GM19467 (cell line): ENCODE measurements around the gene GPAT3.
"Not testable (repeated sequence)": the region's sequence is repeated elsewhere in the genome, so short reads cannot be mapped to it uniquely, and the experiment has no call there.

Experiments used
- ATAC-seq: cut with Tn5 transposase; IDR thresholded peaks from one replicate; pipeline ENCODE4 v1.9.1; 2021; ENCODE audit warnings: mild to moderate bottlenecking, moderate library complexity; ENCODE audit not compliant: unreplicated experiment

Gene GPAT3

DNA sequence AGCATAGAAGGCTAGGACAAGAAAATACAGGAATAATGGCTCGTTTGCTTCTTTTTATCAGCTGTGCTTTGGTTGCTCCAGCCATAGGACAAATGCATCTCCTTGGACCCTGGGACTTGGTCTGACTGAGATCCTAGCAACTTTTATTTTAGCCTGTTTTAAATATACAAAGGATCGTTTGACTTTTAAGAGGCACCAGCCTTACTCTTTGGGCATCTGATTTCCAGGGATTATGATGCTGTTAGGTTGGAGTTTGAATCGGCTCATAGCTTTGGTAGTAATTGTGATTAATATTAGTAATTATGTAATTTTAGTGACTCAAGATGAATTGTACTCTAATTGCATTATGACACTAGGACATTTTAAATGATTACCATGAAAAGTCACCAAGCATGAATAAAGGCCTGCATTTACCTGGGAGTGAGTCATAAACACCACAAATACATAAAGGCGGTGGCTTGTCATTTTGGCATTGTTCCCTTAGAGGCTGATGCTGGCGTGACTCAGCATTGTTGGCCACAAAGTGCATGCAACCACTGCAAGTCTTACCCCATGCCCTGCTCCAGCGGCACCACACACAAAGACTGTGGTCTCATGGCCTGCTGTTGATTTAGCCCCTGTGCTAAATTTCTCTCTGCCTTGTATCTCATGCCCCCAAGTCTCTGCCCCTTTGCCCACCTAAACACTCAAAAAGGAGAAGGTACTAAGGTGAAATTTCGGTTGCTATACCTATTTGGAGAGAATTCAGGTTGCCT is 12.4 kb downstream of the GPAT3 start:
- ATAC-seq: peak; percentile 70

DNA sequence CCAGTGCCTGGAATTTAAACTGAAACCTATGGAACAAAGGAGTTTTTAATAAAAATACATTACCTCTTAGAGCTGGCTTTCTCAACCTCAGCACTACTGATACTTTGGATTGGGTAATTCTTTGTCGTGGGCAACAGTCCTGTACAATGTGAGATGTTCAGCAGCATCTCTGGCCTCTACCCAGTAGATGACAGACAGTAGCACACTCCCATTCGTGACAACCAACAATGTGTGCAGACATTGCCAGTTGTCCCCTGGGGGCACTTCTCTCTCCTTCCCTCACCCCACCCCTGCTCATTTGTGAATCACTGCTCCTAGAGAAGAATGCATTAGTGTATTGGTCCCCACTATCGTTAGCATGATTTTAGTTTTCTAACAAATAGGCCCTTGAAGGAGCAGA is 16.2 kb downstream of the GPAT3 start:
- ATAC-seq: no peak

DNA sequence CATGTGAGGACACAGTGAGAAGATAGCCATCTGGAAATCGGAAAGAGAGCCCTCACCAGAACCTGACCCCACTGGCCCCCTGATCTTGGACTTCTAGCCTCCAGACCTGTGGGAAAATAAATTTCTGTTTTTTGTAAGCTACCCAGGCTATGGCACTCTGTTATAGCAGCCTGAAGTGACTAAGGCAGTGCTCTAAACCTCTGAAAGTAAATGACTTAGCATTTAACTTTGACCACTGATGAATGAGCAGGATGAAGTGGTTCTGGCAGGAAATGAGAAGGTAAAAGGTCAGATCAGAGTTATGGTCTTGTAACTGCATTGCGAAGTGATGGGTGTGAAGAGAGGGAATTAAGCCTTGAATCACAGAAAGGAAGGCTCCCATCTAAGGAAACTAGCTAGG is 17.0 kb downstream of the GPAT3 start:
- ATAC-seq: peak; percentile 56

DNA sequence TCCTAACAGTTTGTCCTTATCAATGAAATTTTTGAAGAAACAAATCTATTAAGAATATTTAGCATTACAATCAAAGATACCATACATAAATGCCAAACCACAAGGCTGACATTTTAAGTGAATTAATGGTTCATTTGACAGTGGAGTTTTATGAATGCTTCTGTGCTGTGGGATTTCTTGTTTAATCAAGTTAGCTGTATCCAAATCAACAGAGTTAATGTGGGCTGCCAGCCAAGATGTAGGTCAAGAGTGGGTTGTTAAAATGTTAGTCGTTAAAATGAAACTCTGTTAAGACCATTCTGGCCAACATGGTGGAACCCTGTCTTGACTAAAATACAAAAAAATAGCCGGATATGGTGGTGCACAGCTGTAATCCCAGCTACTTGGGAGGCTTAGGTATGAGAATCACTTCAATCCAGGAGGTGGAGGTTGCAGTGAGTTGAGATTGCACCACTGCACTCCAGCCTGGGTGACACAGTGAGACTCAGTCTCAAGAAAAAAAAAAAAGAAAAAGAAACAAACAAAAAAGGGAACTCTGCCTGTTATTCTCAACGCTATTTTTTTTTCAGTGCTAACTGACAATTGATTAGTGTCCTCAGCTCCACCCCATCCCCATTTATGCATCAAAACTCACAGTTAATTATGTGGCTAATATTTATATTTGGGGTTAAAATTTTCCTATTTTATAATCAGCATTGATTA is 20.2 kb downstream of the GPAT3 start:
- no peak for ATAC-seq

DNA sequence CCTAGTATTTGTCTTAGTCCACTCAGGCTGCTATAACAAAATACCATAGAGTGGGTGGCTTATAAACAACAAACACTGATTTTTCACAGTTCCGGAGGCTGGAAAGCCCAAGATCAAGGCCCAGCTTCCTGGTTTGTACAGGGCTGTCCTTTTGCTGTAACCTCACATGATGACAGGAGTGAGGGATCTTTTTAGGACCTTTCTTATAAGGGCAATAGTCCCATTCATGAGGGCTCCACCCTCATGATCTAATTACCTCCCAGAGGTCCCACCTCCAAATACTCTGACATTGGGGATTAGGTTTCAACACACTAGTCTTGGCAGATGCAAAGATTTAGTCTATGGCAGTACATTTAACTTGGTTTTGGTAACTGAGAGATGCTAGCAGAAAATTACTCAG is 20.9 kb downstream of the GPAT3 start:
- ATAC-seq: no peak

DNA sequence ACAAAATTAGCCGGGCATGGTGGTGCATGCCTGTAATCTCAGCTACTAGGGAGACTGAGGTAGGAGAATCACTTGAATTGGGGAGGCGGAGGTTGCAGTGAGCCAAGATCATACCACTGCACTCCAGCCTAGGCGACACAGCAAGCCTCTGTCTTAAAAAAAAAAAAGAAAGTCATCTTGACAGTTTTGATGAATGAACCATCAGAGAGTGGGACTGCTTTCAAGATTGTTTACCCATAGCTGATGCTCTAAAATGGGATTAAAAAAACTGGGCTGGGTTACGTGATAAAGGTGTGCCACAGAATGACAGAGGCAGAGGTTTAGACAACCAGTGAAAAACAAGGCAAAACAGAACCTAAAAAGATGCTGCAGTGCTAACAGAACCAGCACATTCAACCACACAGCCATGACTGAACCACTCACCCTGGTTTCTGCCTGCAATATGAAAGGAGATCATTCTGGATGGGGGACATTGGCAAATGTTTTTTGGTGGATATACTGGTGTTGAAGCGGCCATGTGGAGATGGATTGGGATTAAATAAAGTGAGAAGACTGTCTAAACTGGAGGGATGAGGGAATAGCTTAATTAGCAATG is 22.2 kb downstream of the GPAT3 start:
- no peak for ATAC-seq

DNA sequence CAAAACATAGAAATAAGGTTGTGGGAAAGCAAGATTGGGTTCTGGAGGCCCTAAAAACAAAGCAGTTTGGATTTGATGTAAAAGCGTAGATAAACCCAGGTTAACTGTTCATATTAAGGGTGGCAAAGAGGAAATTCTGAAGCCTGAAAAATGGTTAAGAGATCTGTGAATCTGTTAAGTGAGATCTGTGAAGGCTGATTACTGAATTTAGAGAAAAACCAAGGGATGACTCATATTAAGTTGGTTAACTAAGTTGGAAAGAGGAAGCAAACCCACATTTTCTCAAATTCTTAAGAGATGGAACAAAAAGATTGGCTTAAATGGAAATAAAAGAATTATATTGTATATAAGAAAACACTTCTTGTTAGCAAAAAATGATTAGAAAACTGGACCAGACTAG is 22.8 kb downstream of the GPAT3 start:
- ATAC-seq: no peak

DNA sequence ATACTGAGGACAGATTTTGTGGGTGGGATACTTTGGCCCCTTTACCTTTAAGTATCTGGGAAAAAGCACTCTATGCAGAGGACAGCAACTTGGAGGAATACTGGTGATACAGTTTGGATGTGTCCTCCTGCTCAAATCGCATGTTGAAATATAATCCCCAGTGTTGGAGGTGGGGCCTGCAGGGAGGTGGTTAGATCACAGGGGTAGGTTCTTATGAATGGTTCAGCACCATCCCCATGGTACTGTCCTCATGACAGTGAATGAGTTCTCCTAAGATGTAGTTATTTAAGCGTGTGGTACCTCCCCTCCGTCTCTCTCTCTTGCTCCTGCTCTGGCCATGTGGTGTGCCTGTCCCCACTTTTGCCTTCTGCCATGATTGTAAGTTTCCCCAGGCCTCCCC is 24.6 kb downstream of the GPAT3 start:
- ATAC-seq: no peak

DNA sequence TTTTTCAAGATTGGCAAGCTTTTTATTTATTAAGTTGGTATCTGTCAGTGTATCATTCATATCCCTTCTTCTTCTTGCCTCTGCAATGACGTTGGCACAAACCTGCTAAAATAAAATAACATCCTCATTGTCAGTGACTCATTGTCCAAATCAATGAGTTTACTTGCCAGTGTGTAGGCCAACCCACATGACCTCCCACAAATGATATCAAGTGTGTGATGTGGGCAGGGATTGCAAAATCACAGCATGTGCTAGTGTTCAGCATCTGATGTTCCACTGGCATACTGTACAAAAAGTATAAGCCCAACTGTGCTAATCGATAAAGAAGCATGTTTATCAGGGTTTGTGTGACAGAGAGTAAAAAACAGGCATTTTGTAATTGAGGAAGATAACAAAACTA is 25.5 kb downstream of the GPAT3 start:
- no peak for ATAC-seq

DNA sequence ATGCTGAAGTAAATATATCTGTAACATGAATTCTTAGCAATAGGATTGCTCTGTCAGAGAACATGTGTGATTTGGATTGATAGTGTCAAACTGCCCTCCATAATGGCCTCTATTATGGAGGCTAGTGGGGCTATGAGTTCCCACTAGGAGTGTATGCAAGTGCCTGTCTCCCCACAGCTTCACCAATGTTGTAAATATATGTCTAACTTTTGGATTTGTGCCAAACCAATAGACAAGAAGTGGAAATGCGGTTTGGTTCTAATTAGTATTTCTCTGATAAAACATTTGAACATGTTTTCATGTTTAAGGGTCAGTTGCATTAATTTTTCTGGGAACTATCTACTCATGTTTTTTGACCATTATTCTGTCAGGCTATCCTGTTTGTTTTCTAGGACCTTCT is 28.1 kb downstream of the GPAT3 start:
- ATAC-seq: no peak

DNA sequence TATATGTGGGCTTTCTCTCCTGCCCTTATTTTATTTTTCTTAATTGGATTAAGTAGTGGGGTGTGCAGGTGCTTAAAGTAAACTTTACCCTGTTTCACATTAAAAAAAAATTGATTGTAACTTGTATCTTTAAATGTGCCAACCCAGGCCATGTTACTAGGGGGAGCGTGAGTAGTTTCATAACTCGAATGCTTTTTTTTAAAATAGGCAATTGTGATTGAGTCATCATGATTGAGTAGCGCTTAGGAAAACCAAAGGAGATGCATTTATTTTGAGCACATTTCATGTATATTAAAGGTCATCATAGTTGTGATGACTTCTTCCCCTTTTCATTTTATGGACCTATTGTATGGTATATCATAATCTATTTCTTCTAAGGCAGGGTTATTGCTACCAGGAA is 32.2 kb downstream of the GPAT3 start:
- ATAC-seq: no peak

DNA sequence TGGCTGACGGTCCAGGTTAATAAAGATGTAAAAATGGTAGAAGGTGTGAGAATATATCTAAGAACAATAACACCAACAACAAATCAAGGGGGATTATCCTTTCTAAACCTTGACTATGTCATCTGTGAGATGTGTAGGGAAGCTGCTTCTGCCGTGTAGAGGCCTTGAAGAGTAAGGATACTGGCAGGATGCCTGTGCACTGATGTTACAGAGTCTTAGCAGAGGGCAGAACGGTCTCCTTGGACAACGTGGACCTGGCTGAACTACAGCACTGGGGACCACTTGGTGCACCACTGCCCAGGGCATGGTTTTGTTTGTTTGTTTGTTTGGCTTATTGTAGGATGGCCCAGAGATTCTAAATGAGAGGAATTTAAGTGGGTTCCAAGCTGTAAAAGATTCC is 33.5 kb downstream of the GPAT3 start:
- no peak for ATAC-seq

DNA sequence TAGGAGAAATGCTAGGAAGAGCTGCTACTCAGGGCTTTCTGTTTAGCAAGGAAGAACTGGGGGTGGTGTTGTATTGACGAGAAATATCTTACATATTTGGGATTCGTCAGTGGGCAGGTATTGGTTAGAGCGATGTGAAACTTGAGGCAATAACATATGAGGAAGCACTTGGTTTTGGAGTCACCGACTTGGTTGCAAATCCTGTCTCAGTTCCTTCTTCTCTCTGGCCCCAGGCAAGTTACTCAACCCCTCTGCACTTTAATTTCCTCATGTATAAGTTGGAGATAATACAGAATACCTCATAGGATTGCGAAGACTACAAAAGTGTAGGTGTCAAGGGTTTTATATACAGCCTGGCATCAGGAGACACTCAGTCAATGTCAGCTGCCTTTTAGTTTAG is 34.1 kb downstream of the GPAT3 start:
- ATAC-seq: peak; percentile 67

DNA sequence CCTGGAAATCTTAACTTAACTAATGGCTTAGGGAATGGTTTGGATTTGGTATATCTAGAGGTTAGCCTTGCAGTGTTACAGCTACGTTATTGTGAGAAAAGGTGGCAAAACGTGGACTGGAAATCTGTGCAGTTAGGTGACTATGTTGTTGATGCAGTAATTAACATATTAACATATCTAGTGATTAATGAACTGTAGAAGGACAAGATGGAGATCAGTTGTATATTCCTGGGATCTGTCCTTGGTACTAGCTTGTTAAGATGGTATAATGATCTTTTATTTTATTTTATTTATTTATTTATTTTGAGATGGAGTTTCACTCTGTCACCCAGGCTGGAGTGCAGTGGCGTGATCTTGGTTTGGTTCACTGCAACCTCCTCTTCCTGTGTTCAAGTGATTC is 36.9 kb downstream of the GPAT3 start:
- no peak for ATAC-seq

DNA sequence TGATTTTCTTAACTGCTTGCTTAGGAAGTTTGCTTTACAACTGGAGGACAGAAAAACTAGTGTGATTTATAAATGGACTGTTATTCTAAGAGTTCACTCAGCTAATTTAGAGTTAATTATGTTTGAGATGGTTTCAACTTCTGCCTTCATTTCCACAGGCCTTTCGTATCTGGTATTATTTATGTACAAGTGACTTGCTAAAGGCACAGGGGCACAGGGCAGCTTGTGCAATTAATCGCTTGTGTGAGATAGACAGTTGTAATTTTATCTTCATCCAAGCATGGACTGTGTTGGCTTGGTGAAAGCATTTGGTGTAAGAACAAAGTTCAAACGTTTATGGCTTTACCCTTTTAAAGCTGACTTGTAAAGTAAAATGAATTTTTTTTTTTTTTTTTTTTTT is 38.3 kb downstream of the GPAT3 start:
- ATAC-seq: no peak

DNA sequence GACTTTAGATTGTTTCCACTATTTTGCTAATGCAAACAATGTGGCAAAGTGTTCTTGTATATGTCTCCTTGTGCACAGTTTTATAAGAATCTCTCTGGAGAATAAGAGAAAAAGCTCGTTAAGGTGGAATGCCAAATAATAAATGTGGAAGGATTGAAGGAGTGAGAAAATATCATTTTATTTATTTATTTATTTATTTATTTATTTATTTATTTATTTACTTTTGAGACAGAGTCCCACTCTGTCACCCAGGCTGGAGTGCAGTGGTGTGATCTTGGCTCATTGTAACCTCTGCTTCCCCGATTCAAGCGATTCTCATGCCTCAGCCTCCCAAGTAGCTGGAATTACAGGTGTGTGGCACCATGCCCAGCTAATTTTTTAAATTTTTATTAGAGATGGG is 40.3 kb downstream of the GPAT3 start:
- not testable (repeated sequence) for ATAC-seq

DNA sequence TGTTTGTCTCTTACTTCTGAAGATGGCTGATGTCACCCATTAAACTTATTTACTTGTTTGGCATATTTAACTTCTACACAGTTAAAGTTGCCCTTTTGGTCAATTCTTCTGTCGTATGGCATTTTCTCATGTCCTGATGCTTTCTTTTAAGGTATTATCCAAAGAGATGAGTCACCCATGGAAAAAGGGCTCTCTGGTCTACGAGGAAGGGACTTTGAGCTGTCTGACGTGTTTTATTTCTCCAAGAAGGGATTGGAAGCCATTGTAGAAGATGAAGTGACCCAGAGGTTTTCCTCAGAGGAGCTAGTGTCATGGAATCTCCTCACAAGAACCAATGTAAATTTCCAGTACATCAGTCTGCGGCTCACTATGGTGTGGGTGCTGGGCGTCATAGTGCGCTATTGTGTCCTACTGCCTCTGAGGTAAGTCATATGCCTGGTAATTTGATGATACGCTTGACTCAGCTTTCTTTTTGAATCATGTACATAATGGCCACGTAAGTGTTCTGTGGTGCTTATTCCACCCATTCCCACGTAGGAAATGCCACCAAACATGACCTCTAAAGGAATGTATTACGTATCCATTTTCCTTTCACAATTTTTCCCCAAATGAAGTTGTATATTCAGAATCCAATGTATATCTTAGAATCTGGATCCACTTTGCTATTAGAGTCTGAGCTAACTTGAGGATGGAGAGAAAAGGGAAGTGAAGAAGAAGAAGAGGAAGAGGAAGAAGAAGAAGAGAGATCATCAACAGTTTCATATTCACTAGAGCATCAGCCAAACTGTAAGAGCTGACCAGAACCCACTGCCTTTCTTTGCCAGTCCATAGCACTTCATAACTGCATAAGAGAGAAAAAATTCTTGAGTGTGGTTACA is 45.7 kb downstream of the GPAT3 start:
- peak; percentile 63 for ATAC-seq

DNA sequence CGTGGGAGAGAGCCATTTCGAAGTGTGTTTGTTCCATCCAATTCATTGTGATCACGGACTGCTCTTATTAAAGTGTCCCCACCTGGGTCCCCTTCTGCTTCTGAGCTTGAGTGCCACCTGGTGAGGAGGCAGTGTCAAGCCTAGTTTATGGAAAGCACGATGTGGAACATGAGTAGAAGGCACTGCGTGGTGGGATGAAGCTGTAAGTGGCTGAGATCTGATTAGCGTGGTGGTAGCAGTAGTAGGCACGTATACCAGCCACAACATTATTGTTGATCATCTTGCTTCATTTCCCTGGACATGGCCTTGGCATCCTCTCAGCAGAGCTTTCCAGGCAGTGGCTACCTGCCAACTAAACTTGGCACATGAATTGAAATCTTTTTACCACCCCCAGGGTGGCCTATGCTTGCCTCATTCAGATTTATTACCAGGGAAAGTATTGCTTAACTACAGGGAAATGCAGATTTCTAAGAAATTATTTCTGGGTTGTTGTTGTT is 46.4 kb downstream of the GPAT3 start:
- ATAC-seq: peak; percentile 64

DNA sequence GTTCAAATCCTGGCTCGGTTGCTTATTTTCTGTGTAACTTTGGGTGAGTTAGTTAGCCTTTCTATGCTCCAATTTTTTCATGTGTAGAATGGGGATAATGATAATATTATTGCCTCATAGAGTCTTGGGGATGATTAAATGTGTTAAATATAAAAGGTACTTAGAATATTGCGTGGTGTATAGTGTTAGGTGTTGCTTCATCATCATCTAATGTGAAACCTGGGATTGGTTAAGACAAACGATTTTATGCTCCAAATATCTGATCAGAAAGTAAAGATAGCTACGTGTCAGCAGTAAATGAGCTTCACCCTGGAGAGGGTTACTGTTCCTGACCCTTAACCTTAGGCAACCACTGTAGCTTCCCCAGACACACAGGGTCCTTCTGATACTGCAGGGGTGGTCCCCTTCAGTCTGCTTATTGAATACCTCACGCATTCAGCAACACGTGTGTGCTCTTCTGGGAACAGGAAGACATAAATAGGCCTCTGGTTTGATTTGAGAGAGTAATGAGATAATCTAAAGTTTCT is 50.1 kb downstream of the GPAT3 start:
- ATAC-seq: no peak

DNA sequence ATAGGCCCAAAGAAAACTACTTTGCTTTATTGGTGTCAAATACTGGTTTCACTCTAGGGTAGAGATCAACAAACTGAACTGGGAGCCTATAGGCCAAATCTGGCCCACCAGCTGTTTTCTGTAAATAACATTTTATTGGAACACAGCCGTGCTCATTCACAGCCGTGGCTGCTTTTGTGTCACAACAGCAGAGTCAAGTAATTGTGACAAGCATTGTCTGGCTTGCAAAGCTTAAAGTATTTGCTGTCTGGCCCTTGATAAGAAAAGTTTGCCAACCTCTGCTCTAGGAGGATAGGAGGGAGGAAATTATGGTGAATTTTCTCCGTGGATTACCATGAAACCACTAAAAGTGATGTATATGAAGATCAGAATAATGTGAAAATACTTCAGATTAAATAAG is 53.4 kb downstream of the GPAT3 start:
- ATAC-seq: no peak

DNA sequence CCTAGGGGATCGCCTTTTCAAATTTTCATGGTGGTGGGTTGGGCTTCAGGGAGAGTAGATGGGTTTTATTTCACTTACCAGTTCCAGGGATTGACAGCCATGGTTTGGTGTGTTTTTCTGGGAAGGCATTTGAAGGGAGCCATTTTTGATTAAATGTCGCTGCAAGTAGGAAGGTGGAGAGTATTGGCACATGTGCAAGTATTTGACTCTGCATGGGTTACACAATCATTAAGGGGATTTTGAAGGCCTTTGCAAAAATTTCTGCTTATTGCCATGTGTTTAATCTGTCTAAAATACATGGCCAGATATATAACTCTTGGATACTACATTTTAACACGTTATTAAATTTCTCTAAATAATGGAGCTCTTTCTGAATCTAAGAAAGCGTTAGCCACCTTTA is 55.1 kb downstream of the GPAT3 start:
- ATAC-seq: no peak
